Mucosa of gallbladder (tissue), 1 donor: Measurements from ENCODE around the gene GRAPL. TPM values are rescaled to one million over a fixed set of nuclear protein-coding genes. Genes with fewer than 3 reads are reported as not detected.
"Not testable (repeated sequence)": the region's sequence is repeated elsewhere in the genome, so short reads cannot be mapped to it uniquely, and the experiment has no call there.

Experiments
- DNase-seq: peaks from one replicate; pipeline ENCODE4 v3.0.0-alpha.2; 2020; ENCODE audit warnings: low spot score
- total RNA-seq: library from RNA; stranded (reverse); gene quantifications from one replicate; pipeline ENCODE4 v1.2.1, GENCODE V29; 2021
- donor health status: DM: no; HTN: no; CAD: no.

GRAPL gene
- total RNA-seq, result 9.2 TPM

GRCh38 chr17:19127148-19127980 is at the start of gene GRAPL:
GRAPL (plus strand) TSS chr17:19127589; CDS start chr17:19127620, 31 bp downstream.
- not testable (repeated sequence) for DNase-seq

GRCh38 chr17:19088804-19089685 is 38.3 kb upstream of the GRAPL start:
- DNase-seq, result peak; percentile 6

GRCh38 chr17:19090058-19090772 is 37.2 kb upstream of the GRAPL start:
- not testable (repeated sequence) for DNase-seq

GRCh38 chr17:19092737-19093683 is 34.4 kb upstream of the GRAPL start:
- peak; percentile 15 for DNase-seq

GRCh38 chr17:19093684-19094438 is 33.5 kb upstream of the GRAPL start:
- DNase-seq, result not testable (repeated sequence)

- DNase-seq, result not testable (repeated sequence)
These were observed 18.9 kb upstream of the GRAPL start for GRCh38 chr17:19108517-19108916.

- DNase-seq, result not testable (repeated sequence)
These were observed 16.9 kb upstream of the GRAPL start for GRCh38 chr17:19110189-19111097.

GRCh38 chr17:19111111-19111711 is 16.2 kb upstream of the GRAPL start:
- DNase-seq, result peak; percentile 62

- DNase-seq, result peak; percentile 11
These were observed 15.5 kb upstream of the GRAPL start for GRCh38 chr17:19111801-19112458.

- DNase-seq, result not testable (repeated sequence)
These were observed 14.9 kb upstream of the GRAPL start for GRCh38 chr17:19112459-19112826.

- not testable (repeated sequence) for DNase-seq
These were observed 8.7 kb upstream of the GRAPL start for GRCh38 chr17:19118695-19119094.

GRCh38 chr17:19125289-19125688 is 2.1 kb upstream of the GRAPL start:
- DNase-seq, result not testable (repeated sequence)

- not testable (repeated sequence) for DNase-seq
These were observed 2.1 kb downstream of the GRAPL start for GRCh38 chr17:19129500-19129899.

GRCh38 chr17:19131108-19131507 is 3.7 kb downstream of the GRAPL start:
- DNase-seq, result not testable (repeated sequence)

GRCh38 chr17:19131772-19132171 is 4.4 kb downstream of the GRAPL start:
- not testable (repeated sequence) for DNase-seq

- not testable (repeated sequence) for DNase-seq
These were observed 6.4 kb downstream of the GRAPL start for GRCh38 chr17:19133793-19134192.

GRCh38 chr17:19135391-19135790 is 8.0 kb downstream of the GRAPL start:
- DNase-seq, result not testable (repeated sequence)

- DNase-seq, result not testable (repeated sequence)
These were observed 8.7 kb downstream of the GRAPL start for GRCh38 chr17:19136138-19136537.
